ENCODE data around the gene HYAL3. TPM values are rescaled to one million over a fixed set of nuclear protein-coding genes. Genes with fewer than 3 reads are reported as not detected.
A peak's percentile ranks its signal among the peaks of the same experiment; 100 is the strongest.

The HYAL3 gene
- total and polyA plus RNA-seq, 10 of the 15 experiments (the other 5 are each of a cell fraction or from before 2014, with no cell fraction given), result 0.37 to 4.2 (median 2.8) TPM

DNA sequence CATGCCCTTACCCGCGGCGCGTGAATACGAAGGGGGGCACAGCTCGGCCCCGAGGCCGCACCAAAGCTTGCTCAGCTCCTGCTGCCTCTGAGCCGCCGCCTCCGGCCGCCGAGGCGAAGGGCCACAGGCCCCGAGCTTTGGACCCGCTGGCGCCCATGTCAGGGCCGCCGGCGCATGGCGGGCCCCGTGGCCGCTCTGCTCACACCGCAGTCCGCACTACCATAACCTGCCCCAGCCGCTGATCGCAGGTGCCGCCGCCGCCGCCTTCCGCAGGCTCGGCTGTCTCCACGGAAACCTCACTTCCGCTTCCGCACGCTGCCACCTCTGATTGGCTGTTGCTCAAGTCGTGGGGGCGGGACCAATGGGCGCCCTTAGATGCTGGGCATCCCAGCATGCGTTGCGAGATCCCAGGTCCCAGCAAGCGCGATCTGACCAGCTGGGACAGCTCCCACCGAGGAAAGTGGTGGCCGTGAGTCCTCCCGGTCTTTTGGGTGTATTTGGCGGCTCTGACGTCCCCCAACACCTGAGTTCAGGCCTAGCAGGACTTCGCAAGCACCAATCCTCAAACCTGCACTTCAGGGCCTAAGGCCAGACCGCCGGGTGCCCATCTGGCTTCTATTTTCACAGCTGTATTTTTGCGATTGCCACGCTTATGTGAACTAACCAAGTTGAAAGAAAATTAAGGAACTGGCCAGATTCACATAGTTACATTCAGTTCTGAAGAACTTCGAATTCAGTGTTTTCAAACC lies 28.9 kb upstream of the HYAL3 start, which contains the start of gene TUSC2 (continued):
- TF ChIP-seq, protein P1, sequence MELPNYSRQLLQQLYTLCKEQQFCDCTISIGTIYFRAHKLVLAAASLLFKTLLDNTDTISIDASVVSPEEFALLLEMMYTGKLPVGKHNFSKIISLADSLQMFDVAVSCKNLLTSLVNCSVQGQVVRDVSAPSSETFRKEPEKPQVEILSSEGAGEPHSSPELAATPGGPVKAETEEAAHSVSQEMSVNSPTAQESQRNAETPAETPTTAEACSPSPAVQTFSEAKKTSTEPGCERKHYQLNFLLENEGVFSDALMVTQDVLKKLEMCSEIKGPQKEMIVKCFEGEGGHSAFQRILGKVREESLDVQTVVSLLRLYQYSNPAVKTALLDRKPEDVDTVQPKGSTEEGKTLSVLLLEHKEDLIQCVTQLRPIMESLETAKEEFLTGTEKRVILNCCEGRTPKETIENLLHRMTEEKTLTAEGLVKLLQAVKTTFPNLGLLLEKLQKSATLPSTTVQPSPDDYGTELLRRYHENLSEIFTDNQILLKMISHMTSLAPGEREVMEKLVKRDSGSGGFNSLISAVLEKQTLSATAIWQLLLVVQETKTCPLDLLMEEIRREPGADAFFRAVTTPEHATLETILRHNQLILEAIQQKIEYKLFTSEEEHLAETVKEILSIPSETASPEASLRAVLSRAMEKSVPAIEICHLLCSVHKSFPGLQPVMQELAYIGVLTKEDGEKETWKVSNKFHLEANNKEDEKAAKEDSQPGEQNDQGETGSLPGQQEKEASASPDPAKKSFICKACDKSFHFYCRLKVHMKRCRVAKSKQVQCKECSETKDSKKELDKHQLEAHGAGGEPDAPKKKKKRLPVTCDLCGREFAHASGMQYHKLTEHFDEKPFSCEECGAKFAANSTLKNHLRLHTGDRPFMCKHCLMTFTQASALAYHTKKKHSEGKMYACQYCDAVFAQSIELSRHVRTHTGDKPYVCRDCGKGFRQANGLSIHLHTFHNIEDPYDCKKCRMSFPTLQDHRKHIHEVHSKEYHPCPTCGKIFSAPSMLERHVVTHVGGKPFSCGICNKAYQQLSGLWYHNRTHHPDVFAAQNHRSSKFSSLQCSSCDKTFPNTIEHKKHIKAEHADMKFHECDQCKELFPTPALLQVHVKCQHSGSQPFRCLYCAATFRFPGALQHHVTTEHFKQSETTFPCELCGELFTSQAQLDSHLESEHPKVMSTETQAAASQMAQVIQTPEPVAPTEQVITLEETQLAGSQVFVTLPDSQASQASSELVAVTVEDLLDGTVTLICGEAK (IDR thresholded peaks at IDR 0.05; ENCODE audit: borderline replicate concordance), result peak; percentile 90
- TF ChIP-seq PAX8 (IDR thresholded peaks at IDR 0.05) (no peak), SREBF1 (IDR thresholded peaks at IDR 0.05; ENCODE audit: low read length) (no peak), ZZZ3 (IDR thresholded peaks at IDR 0.05; ENCODE audit: control insufficient read depth, insufficient read length, low read depth) (no peak), RELA (IDR thresholded peaks at IDR 0.05; ENCODE audit: borderline replicate concordance, partially characterized antibody) (no peak), RB1 (IDR thresholded peaks at IDR 0.05; ENCODE audit: borderline replicate concordance) (peak; percentile 68; the same call in 1 of the 2 replicates), BHLHE40 (IDR thresholded peaks at IDR 0.05; ENCODE audit: borderline replicate concordance in 1 of 2, low read depth in 2 of 2, low read length in 1 of 2) (peak; percentile 49 to 84; a peak in 3 of 4 replicates), SIN3A (IDR thresholded peaks at IDR 0.05; ENCODE audit: low read depth, low read length) (0 out of 2 replicates have a peak, but pooled peaks have one; percentile 50), RAD51 (IDR thresholded peaks at IDR 0.05) (no peak), NFIC (IDR thresholded peaks at IDR 0.05; ENCODE audit: low read depth, low read length) (no peak), ZNF384 (IDR thresholded peaks at IDR 0.05; ENCODE audit: borderline replicate concordance, low read depth, low read length) (no peak), NRF1 (conservative IDR thresholded peaks at IDR 0.05; ENCODE audit: low read depth, low read length) (no peak), ZSCAN29 (IDR thresholded peaks at IDR 0.05) (no peak), POU2F2 (IDR thresholded peaks at IDR 0.05; ENCODE audit: borderline replicate concordance, low read depth, low read length) (no peak), NR2F1 (conservative IDR thresholded peaks at IDR 0.05) (0 out of 2 replicates have a peak, but pooled peaks have one; percentile 11), JUNB (IDR thresholded peaks at IDR 0.05) (no peak), SMC3 (IDR thresholded peaks at IDR 0.05; ENCODE audit: borderline replicate concordance, low read length) (no peak), FOXK2 (IDR thresholded peaks at IDR 0.05) (no peak), HDAC6 (IDR thresholded peaks at IDR 0.05; ENCODE audit: unreplicated experiment) (no peak), NFXL1 (IDR thresholded peaks at IDR 0.05; ENCODE audit: borderline replicate concordance) (no peak)
- TF ChIP-seq, protein P2, sequence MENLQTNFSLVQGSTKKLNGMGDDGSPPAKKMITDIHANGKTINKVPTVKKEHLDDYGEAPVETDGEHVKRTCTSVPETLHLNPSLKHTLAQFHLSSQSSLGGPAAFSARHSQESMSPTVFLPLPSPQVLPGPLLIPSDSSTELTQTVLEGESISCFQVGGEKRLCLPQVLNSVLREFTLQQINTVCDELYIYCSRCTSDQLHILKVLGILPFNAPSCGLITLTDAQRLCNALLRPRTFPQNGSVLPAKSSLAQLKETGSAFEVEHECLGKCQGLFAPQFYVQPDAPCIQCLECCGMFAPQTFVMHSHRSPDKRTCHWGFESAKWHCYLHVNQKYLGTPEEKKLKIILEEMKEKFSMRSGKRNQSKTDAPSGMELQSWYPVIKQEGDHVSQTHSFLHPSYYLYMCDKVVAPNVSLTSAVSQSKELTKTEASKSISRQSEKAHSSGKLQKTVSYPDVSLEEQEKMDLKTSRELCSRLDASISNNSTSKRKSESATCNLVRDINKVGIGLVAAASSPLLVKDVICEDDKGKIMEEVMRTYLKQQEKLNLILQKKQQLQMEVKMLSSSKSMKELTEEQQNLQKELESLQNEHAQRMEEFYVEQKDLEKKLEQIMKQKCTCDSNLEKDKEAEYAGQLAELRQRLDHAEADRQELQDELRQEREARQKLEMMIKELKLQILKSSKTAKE (IDR thresholded peaks at IDR 0.05; ENCODE audit: low read depth, poor library complexity, severe bottlenecking), result no peak
- TF ChIP-seq, protein P3, sequence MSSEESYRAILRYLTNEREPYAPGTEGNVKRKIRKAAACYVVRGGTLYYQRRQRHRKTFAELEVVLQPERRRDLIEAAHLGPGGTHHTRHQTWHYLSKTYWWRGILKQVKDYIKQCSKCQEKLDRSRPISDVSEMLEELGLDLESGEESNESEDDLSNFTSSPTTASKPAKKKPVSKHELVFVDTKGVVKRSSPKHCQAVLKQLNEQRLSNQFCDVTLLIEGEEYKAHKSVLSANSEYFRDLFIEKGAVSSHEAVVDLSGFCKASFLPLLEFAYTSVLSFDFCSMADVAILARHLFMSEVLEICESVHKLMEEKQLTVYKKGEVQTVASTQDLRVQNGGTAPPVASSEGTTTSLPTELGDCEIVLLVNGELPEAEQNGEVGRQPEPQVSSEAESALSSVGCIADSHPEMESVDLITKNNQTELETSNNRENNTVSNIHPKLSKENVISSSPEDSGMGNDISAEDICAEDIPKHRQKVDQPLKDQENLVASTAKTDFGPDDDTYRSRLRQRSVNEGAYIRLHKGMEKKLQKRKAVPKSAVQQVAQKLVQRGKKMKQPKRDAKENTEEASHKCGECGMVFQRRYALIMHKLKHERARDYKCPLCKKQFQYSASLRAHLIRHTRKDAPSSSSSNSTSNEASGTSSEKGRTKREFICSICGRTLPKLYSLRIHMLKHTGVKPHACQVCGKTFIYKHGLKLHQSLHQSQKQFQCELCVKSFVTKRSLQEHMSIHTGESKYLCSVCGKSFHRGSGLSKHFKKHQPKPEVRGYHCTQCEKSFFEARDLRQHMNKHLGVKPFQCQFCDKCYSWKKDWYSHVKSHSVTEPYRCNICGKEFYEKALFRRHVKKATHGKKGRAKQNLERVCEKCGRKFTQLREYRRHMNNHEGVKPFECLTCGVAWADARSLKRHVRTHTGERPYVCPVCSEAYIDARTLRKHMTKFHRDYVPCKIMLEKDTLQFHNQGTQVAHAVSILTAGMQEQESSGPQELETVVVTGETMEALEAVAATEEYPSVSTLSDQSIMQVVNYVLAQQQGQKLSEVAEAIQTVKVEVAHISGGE (CRISPR knock-in tag; IDR thresholded peaks at IDR 0.05), result no peak

All from GM12878 (cell line).